Neural cell (in vitro differentiated cells): Measurements from ENCODE around the gene KANSL1L.

Source experiments
- POLR2AphosphoS5 ChIP-seq: IDR thresholded peaks from 2 replicates; pipeline ENCODE4 v1.6.1; 2012
- SMC3 ChIP-seq: fragments of 450-650 bp; conservative IDR thresholded peaks from 2 replicates; pipeline ENCODE4 v1.6.1; 2014; ENCODE audit warnings: antibody characterized with exemption, mild to moderate bottlenecking, moderate library complexity; ENCODE audit not compliant: poor library complexity
- TAF1 ChIP-seq: IDR thresholded peaks from 2 replicates; pipeline ENCODE4 v1.6.1; 2012; ENCODE audit warnings: low read depth
- TF ChIP-seq, protein P1 (sequence below): fragments of 450-650 bp; IDR thresholded peaks from 2 replicates; pipeline ENCODE4 v1.5.1; 2014; ENCODE audit warnings: antibody characterized with exemption, mild to moderate bottlenecking, moderate library complexity; ENCODE audit not compliant: poor library complexity, severe bottlenecking
- TF ChIP-seq, protein P2 (sequence below): IDR thresholded peaks from 2 replicates; pipeline ENCODE4 v1.6.1; 2012; ENCODE audit warnings: borderline replicate concordance

DNA sequence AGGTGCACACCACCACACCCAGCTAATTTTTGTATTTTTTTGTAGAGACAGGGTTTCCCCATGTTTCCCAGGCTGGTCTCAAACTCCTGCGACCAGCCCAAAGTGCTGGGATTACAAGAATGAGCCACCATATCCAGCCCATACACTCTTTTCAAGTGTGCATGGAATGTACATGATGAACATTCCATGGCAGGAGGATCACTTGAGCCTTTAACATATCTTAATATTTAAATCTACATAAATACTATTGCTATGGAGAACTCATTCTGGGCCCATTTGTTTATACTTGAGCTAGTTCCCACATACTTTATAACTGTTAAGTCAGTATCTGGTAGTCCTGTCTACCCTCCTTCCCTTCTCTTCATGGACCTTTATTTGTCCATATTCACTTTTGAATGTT lies 120.3 kb downstream of the KANSL1L start:
- no peak for TF ChIP-seq POLR2AphosphoS5
- TF ChIP-seq, protein P1, sequence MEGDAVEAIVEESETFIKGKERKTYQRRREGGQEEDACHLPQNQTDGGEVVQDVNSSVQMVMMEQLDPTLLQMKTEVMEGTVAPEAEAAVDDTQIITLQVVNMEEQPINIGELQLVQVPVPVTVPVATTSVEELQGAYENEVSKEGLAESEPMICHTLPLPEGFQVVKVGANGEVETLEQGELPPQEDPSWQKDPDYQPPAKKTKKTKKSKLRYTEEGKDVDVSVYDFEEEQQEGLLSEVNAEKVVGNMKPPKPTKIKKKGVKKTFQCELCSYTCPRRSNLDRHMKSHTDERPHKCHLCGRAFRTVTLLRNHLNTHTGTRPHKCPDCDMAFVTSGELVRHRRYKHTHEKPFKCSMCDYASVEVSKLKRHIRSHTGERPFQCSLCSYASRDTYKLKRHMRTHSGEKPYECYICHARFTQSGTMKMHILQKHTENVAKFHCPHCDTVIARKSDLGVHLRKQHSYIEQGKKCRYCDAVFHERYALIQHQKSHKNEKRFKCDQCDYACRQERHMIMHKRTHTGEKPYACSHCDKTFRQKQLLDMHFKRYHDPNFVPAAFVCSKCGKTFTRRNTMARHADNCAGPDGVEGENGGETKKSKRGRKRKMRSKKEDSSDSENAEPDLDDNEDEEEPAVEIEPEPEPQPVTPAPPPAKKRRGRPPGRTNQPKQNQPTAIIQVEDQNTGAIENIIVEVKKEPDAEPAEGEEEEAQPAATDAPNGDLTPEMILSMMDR, result no peak
- no peak for TF ChIP-seq TAF1
- TF ChIP-seq SMC3, result no peak
- TF ChIP-seq, protein P2, sequence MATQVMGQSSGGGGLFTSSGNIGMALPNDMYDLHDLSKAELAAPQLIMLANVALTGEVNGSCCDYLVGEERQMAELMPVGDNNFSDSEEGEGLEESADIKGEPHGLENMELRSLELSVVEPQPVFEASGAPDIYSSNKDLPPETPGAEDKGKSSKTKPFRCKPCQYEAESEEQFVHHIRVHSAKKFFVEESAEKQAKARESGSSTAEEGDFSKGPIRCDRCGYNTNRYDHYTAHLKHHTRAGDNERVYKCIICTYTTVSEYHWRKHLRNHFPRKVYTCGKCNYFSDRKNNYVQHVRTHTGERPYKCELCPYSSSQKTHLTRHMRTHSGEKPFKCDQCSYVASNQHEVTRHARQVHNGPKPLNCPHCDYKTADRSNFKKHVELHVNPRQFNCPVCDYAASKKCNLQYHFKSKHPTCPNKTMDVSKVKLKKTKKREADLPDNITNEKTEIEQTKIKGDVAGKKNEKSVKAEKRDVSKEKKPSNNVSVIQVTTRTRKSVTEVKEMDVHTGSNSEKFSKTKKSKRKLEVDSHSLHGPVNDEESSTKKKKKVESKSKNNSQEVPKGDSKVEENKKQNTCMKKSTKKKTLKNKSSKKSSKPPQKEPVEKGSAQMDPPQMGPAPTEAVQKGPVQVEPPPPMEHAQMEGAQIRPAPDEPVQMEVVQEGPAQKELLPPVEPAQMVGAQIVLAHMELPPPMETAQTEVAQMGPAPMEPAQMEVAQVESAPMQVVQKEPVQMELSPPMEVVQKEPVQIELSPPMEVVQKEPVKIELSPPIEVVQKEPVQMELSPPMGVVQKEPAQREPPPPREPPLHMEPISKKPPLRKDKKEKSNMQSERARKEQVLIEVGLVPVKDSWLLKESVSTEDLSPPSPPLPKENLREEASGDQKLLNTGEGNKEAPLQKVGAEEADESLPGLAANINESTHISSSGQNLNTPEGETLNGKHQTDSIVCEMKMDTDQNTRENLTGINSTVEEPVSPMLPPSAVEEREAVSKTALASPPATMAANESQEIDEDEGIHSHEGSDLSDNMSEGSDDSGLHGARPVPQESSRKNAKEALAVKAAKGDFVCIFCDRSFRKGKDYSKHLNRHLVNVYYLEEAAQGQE, result no peak
